DOHH2 (cell line): ENCODE data around the gene PRKCE.

Source experiments
- H3F3A ChIP-seq: fragments of 200-600 bp; sonication (generic), shearing (Covaris generic); 2 replicates; pipeline ENCODE4 v1.6.0; 2016; ENCODE audit warnings: antibody characterized with exemption, mild to moderate bottlenecking; ENCODE audit not compliant: control insufficient read depth, insufficient read depth
- H3K27ac ChIP-seq: fragments of 200-600 bp; sonication (generic); 2 replicates; pipeline ENCODE4 v1.5.1; 2014; ENCODE audit warnings: low read depth, mild to moderate bottlenecking, low read length, moderate library complexity
- H3K27me3 ChIP-seq: fragments of 200-600 bp; sonication (generic); 2 replicates; pipeline ENCODE4 v1.6.1; 2014; ENCODE audit warnings: mild to moderate bottlenecking, low read length, mixed read lengths; ENCODE audit not compliant: control insufficient read depth
- H3K36me3 ChIP-seq: fragments of 200-600 bp; sonication (generic); 2 replicates; pipeline ENCODE4 v1.6.1; 2014; ENCODE audit warnings: mild to moderate bottlenecking, low read length, moderate library complexity, mixed read lengths; ENCODE audit not compliant: control insufficient read depth
- H3K4me1 ChIP-seq: fragments of 200-600 bp; sonication (generic); 2 replicates; pipeline ENCODE4 v1.6.1; 2014; ENCODE audit warnings: mild to moderate bottlenecking, low read length, mixed read lengths; ENCODE audit not compliant: control insufficient read depth
- H3K4me2 ChIP-seq: fragments of 200-600 bp; sonication (generic); 2 replicates; pipeline ENCODE4 v1.6.0; 2014; ENCODE audit warnings: mild to moderate bottlenecking, low read length, moderate library complexity
- H3K4me3 ChIP-seq: fragments of 200-600 bp; sonication (generic); 2 replicates; pipeline ENCODE4 v1.5.1; 2014; ENCODE audit warnings: mild to moderate bottlenecking, low read length, mixed read lengths
- H3K79me2 ChIP-seq: fragments of 200-600 bp; sonication (generic); 2 replicates; pipeline ENCODE4 v1.6.1; 2014; ENCODE audit warnings: mild to moderate bottlenecking, low read length, mixed read lengths; ENCODE audit not compliant: control insufficient read depth
- H3K9me2 ChIP-seq: fragments of 200-600 bp; sonication (generic); replicated peaks from 2 replicates; pipeline ENCODE4 v1.6.1; 2014; ENCODE audit warnings: mild to moderate bottlenecking, low read length, mixed read lengths; ENCODE audit not compliant: control insufficient read depth
- H3K9me3 ChIP-seq: fragments of 200-600 bp; sonication (generic); 2 replicates; pipeline ENCODE4 v1.6.1; 2014; ENCODE audit warnings: antibody characterized with exemption, low read length, mixed read lengths; ENCODE audit not compliant: control insufficient read depth, insufficient read depth
- H4K20me1 ChIP-seq: fragments of 200-600 bp; sonication (generic); 2 replicates; pipeline ENCODE4 v1.6.0; 2014; ENCODE audit warnings: low read depth, mild to moderate bottlenecking, antibody characterized with exemption, low read length, moderate library complexity; ENCODE audit not compliant: control insufficient read depth, insufficient read depth
- EZH2phosphoT487 ChIP-seq: fragments of 200-600 bp; sonication (generic); IDR thresholded peaks from 2 replicates; pipeline ENCODE4 v1.6.1; 2017; ENCODE audit warnings: borderline replicate concordance, mild to moderate bottlenecking, antibody characterized with exemption, low read length, moderate library complexity, mixed read lengths
- TF ChIP-seq, protein P1 (sequence below): fragments of 200-600 bp; sonication (generic); IDR thresholded peaks from one replicate; pipeline ENCODE4 v1.5.1; 2014; ENCODE audit warnings: antibody characterized with exemption, mild to moderate bottlenecking, low read depth, low read length; ENCODE audit not compliant: poor library complexity, severe bottlenecking

PRKCE gene

DNA sequence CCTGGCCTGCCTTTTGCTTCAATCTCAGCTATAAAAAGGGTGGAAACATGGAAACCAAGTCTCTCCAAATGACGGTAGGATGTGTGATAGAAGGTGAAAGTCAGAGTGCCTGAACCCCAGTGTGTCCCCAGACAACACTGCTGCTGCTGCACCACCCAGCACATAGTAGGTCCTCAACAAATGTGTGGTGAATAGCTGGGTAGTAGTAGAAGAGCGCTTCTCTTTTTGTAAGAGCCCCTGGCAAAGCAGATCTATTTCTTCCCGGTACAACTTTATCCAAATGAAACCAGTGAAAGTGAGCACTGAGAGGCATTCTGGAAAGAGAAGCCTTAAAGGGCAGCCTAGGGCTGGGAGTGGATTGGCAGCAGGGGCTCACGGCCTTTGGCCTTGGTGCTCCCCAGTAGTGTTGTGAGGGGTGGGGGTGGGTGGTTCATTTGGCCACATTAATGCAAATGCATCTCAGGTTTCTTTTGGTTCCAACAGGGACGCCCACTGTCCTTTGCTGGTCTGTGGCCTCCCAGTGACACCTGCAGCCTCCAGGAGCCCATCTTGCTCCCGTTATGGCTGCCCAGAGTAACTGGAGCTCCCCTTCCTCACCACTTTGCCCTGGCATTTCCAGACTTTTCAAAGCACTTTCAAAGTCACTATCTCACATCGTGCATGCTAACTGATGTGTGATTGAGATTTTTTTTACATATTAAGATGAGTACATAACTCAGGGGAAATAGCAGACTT lies 341.4 kb downstream of the PRKCE start:
- Histone ChIP-seq H3F3A (no peaks in the 10 kb centered on the region), H3K27ac (no peak overlapping the region), H3K36me3 (no peaks in the 10 kb centered on the region), H3K9me2 (no peaks in the 10 kb centered on the region), H3K4me1 (no peaks in the 10 kb centered on the region), H3K27me3 (no peaks in the 10 kb centered on the region), H3K4me3 (no peak overlapping the region), H4K20me1 (no peaks in the 10 kb centered on the region), H3K9me3 (no peaks in the 10 kb centered on the region), H3K4me2 (no peak overlapping the region), H3K79me2 (no peaks in the 10 kb centered on the region)
- TF ChIP-seq, protein P1, sequence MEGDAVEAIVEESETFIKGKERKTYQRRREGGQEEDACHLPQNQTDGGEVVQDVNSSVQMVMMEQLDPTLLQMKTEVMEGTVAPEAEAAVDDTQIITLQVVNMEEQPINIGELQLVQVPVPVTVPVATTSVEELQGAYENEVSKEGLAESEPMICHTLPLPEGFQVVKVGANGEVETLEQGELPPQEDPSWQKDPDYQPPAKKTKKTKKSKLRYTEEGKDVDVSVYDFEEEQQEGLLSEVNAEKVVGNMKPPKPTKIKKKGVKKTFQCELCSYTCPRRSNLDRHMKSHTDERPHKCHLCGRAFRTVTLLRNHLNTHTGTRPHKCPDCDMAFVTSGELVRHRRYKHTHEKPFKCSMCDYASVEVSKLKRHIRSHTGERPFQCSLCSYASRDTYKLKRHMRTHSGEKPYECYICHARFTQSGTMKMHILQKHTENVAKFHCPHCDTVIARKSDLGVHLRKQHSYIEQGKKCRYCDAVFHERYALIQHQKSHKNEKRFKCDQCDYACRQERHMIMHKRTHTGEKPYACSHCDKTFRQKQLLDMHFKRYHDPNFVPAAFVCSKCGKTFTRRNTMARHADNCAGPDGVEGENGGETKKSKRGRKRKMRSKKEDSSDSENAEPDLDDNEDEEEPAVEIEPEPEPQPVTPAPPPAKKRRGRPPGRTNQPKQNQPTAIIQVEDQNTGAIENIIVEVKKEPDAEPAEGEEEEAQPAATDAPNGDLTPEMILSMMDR, result no peak
- no peak for TF ChIP-seq EZH2phosphoT487

DNA sequence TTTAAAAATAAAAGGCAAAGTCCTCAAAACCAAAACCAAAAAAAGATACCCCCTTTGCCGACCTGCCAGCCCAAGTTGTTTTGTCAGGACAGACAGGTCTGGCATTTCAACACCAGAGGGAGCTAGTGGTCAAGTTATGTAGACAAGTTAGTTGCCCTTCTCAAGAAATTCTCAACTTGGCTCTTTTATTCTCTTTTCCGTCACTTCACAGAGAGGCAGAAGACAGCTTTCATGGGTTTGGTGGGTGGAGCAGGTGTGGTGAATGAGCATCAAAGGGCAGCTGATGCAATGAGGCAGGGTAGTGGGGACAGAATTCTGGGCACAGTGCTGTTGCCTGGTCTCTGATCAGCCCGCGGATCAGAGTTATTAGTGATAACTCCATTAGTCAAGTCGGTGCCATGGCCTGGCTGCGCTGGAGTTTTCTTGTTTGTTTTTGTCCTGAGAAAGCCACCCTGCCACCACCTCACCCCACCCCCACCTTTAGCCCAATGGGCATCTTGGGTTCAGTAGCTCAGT lies 342.1 kb downstream of the PRKCE start:
- no peak overlapping the region for H3K27ac ChIP-seq
- H3K4me1 ChIP-seq, result no peaks in the 10 kb centered on the region
- H3F3A ChIP-seq, result no peaks in the 10 kb centered on the region
- no peaks in the 10 kb centered on the region for H3K9me2 ChIP-seq
- TF ChIP-seq, protein P1, result peak; percentile 70
- TF ChIP-seq EZH2phosphoT487, result no peak
- H3K79me2 ChIP-seq, result no peaks in the 10 kb centered on the region
- no peaks in the 10 kb centered on the region for H3K36me3 ChIP-seq
- H3K27me3 ChIP-seq, result no peaks in the 10 kb centered on the region
- no peak overlapping the region for H3K4me2 ChIP-seq
- no peaks in the 10 kb centered on the region for H3K9me3 ChIP-seq
- H3K4me3 ChIP-seq, result no peak overlapping the region
- H4K20me1 ChIP-seq, result no peaks in the 10 kb centered on the region

DNA sequence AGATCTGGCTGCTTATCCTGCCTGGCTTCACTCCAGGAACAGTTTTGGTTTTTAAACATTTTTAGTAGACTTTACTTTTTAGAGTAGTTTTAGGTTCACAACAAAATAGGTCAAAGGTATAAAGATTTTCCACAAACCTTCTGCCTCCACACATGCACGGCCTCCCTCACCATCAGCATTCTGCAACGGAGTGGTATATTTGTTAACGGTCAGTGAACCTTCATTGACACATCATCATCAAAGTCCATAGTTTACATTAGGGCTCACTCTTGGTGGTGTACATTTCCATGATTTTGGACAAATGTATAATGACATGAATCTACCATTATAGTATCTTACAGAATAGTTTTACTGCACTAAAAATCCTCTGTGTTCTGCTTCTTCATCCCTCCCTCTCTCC lies 342.6 kb downstream of the PRKCE start:
- Histone ChIP-seq H3K9me2 (no peaks in the 10 kb centered on the region), H3K4me2 (no peak overlapping the region), H3K9me3 (no peaks in the 10 kb centered on the region), H3K27me3 (no peaks in the 10 kb centered on the region), H3K27ac (no peak overlapping the region), H3K79me2 (no peaks in the 10 kb centered on the region), H3K36me3 (no peaks in the 10 kb centered on the region), H4K20me1 (no peaks in the 10 kb centered on the region), H3F3A (no peaks in the 10 kb centered on the region), H3K4me3 (no peak overlapping the region), H3K4me1 (no peaks in the 10 kb centered on the region)
- TF ChIP-seq, protein P1, result no peak
- TF ChIP-seq EZH2phosphoT487, result no peak
